ENCODE data around the gene KRTAP12-4. TPM values are rescaled to one million over a fixed set of nuclear protein-coding genes. Genes with fewer than 3 reads are reported as not detected.

The KRTAP12-4 gene
- total RNA-seq (not detected), polyA plus RNA-seq (ENCODE audit: insufficient read depth in 1 of 8, insufficient read length in 8 of 8, low replicate concordance in 1 of 8) (not detected)
- long read RNA-seq, donor 1: 0 reads
- long read RNA-seq, donor 2: 0 reads
- long read RNA-seq, donor 3: 0 reads
- long read RNA-seq, donor 4: 0 reads
- long read RNA-seq, donor 5: 0 reads
- long read RNA-seq, donor 6: 0 reads
- long read RNA-seq, donor 7: 0 reads
- long read RNA-seq, donor 8: 0 reads
- long read RNA-seq, donor 9: 0 reads
- long read RNA-seq, donor 10: 0 reads
- long read RNA-seq, donor 11: 0 reads

DNA sequence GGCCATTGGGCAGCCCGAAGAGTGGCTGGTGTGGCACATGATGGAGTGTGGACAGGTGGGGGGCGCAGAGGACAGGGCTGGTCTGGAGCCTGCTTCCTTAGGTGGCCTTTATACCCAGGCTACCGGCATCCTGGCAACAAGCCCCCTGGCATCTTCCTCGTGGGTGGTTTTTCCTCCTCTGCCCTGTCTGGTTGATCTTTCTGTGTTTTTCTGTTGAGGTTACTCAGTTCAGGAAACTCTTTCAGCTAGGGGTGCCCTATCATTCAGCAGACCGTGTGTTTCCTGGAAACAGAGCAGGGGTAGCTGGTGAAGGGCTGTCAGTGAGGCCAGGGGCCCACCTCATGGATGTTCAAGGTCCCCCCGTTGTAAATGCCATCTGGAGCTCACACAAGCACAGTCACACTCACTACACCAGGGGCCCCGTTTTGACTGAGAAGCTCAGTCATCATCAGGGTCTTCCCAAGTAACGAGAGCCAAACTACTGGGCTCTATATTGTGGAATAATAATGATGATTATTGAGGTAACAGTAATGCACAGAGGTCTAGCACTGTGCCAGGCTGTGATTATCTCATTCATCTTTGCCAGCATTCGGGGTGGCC lies at the start of gene KRTAP12-4:
TSS of gene KRTAP12-4 (minus strand) at position 84 of the 600 bp plus-strand sequence. CDS start at position 39, 45 bp downstream.
- Histone ChIP-seq H3K9me3 (replicated peaks; ENCODE audit: control insufficient read depth, low read depth, low read length) (peaks cover 3% of the 10 kb centered on the region), H3K4me3 (ENCODE audit: low read length) (no peak within 1 kb of the TSS), H3K36me3 (ENCODE audit: control insufficient read depth, insufficient read depth, low read length) (no peaks in the 10 kb centered on the region), H3K27me3 (ENCODE audit: control insufficient read depth, insufficient read depth, low read length) (peaks cover 7% of the 10 kb centered on the region), H3K27ac (ENCODE audit: low read length) (no peak within 1 kb of the TSS), H3K4me1 (ENCODE audit: control insufficient read depth, insufficient read depth, low read length) (no peaks in the 10 kb centered on the region)
- DNase-seq: no peak
- WGBS (ENCODE audit: insufficient coverage): 88% methylated on average over 3 of the region's 9 CpGs

DNA sequence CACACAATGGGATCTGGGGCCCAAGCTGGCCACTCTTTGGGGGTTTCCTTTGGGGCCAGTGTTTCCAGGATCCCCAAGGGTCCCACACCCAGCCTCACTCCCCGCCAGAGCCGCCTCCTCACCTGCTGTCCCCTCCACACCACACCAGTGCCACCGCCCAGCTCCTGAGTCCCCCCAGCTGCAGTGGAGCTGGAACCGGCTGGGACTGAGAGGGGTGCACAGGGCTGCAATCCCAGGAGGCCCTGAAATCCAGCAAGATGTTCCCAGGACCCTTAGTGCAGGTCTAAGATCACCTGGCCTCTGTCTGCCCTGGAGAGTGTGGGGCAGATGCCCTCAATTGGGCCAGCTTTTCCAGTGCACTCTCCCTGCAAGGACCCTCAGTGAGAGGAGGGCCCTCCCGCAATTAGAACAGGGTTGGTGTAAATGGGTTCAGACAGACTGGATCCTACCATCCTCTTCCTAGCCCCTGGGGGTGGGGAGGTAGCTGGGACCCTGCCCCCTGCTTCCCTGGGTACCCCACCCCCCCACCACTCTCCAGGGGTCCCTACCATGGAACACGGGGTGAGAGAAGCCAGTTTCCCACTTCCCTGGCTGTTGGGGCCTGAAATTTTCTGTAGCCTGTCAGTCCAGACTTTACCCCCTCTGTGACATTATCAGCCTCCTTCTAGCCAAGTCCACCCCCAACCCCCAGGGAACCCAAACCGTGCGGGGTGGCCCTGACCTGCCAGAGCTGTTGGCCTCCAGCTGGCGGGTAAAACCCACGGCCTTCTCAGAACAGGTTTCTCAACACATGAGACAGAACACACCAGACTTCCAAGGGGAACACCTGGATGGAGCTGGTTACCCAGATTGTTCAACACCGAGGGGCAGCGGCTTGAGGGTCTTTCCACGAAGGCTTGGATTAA lies 49.5 kb upstream of the KRTAP12-4 start:
- Histone ChIP-seq H3K4me3 (ENCODE audit: low read length) (no peak overlapping the region), H3K27ac (ENCODE audit: low read length) (no peak overlapping the region), H3K36me3 (ENCODE audit: control insufficient read depth, insufficient read depth, low read length) (no peaks in the 10 kb centered on the region), H3K27me3 (ENCODE audit: control insufficient read depth, insufficient read depth, low read length) (peaks cover 90% of the 10 kb centered on the region), H3K4me1 (ENCODE audit: control insufficient read depth, insufficient read depth, low read length) (peaks cover 7% of the 10 kb centered on the region), H3K9me3 (replicated peaks; ENCODE audit: control insufficient read depth, low read depth, low read length) (no peaks in the 10 kb centered on the region)
- no peak for DNase-seq
- 38% methylated on average over 8 of the region's 13 CpGs for WGBS (ENCODE audit: insufficient coverage)

DNA sequence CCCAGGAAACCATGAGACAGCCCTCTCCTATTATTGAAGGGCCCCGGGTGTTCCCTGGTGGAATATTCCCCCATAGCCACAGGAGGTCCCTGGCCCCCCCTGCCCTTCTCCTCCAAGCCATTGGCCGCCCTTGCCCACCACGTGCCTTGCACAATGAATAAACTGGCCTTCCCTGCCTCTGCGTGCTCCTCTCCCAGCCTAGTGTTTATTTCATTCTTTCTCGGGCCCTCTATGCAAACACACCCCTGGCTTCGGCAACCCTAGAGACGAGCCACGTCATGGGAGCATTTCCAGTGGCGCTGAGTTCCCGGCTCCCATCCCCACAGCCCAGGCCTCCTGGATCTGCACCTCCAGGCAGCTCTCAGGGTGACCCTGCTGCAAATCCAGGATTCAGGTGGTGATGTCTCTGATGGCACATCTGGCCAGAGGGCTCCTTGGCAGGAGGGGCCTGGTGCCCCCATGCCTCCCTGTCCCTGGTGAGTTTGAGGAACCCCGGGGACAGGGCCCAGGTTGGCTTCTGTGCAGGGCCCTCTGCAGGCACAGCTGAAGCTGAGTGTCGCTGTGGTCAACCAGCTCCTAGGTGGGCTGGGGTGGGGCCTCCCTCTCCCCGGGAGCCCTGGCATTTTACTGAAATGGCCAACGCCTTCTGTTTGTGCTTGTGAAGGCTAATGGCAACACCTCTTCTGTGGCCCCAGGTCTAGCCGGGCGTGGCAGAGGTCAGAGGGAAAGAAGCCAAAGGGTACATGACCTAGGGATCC lies 48.7 kb upstream of the KRTAP12-4 start:
- peaks cover under 1% of the 10 kb centered on the region for H3K4me1 ChIP-seq (ENCODE audit: control insufficient read depth, insufficient read depth, low read length)
- H3K27ac ChIP-seq (ENCODE audit: low read length): no peak overlapping the region
- WGBS (ENCODE audit: insufficient coverage): 41% methylated on average over 15 of the region's 16 CpGs

DNA sequence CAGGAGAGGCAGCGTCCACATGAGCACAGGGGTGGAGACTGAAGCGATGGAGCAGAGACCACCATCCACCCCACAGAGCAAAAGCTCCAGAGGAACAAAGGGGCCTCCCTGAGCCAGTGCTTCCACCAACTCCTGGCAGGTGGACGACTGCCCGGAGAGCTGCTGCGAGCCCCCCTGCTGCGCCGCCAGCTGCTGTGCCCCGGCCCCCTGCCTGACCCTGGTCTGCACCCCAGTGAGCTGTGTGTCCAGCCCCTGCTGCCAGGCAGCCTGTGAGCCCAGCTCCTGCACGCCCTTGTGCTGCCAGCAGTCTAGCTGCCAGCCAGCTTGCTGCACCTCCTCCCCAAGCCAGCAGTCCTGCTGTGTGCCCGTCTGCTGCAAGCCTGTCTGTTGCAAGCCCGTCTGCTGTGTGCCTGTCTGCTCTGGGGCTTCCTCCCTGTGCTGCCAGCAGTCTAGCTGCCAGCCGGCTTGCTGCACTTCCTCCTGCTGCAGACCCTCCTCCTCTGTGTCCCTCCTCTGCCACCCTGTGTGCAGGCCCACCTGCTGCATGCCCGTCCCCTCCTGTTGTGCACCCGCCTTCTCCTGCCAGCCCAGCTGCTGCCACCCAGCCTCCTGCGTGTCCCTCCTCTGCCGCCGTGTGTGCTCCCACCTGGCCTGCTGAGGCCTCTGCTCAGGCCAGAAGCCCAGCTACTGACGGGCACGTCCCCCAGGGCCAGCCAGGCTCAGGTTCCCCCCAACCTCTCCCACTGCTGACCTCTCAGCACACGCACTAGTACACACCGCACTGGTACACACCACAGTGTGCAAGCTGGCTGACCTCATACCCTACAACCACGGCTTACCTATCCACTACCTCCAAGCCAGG lies 47.9 kb upstream of the KRTAP12-4 start:
- Histone ChIP-seq H3K27ac (ENCODE audit: low read length) (no peak overlapping the region), H3K27me3 (ENCODE audit: control insufficient read depth, insufficient read depth, low read length) (peaks cover 89% of the 10 kb centered on the region), H3K4me1 (ENCODE audit: control insufficient read depth, insufficient read depth, low read length) (peaks cover 4% of the 10 kb centered on the region), H3K9me3 (replicated peaks; ENCODE audit: control insufficient read depth, low read depth, low read length) (no peaks in the 10 kb centered on the region), H3K36me3 (ENCODE audit: control insufficient read depth, insufficient read depth, low read length) (no peaks in the 10 kb centered on the region), H3K4me3 (ENCODE audit: low read length) (no peak overlapping the region)
- DNase-seq: no peak
- WGBS (ENCODE audit: insufficient coverage): 63% methylated on average over 22 of the region's 22 CpGs

More for the DNA sequence above, 48.7 kb upstream of the KRTAP12-4 start:
- H3K4me3 ChIP-seq (ENCODE audit: low read length): no peak overlapping the region
- no peaks in the 10 kb centered on the region for H3K36me3 ChIP-seq (ENCODE audit: control insufficient read depth, insufficient read depth, low read length)
- H3K9me3 ChIP-seq (replicated peaks; ENCODE audit: control insufficient read depth, low read depth, low read length): no peaks in the 10 kb centered on the region
- no peak for DNase-seq
- peaks cover 89% of the 10 kb centered on the region for H3K27me3 ChIP-seq (ENCODE audit: control insufficient read depth, insufficient read depth, low read length)

GRCh38 chr21:44701541-44701940 lies 47.1 kb upstream of the KRTAP12-4 start:
- H3K27ac ChIP-seq (ENCODE audit: low read length): no peak overlapping the region
- H3K9me3 ChIP-seq (replicated peaks; ENCODE audit: control insufficient read depth, low read depth, low read length): no peaks in the 10 kb centered on the region
- H3K4me1 ChIP-seq (ENCODE audit: control insufficient read depth, insufficient read depth, low read length): peaks cover 4% of the 10 kb centered on the region
- H3K4me3 ChIP-seq (ENCODE audit: low read length): no peak overlapping the region
- 17% methylated on average over 12 of the region's 12 CpGs for WGBS (ENCODE audit: insufficient coverage)
- no peaks in the 10 kb centered on the region for H3K36me3 ChIP-seq (ENCODE audit: control insufficient read depth, insufficient read depth, low read length)
- DNase-seq: no peak
- peaks cover 87% of the 10 kb centered on the region for H3K27me3 ChIP-seq (ENCODE audit: control insufficient read depth, insufficient read depth, low read length)

- Histone ChIP-seq H3K27me3 (ENCODE audit: control insufficient read depth, insufficient read depth, low read length) (peaks cover 83% of the 10 kb centered on the region), H3K4me1 (ENCODE audit: control insufficient read depth, insufficient read depth, low read length) (peaks cover 4% of the 10 kb centered on the region), H3K36me3 (ENCODE audit: control insufficient read depth, insufficient read depth, low read length) (no peaks in the 10 kb centered on the region), H3K9me3 (replicated peaks; ENCODE audit: control insufficient read depth, low read depth, low read length) (no peaks in the 10 kb centered on the region), H3K27ac (ENCODE audit: low read length) (no peak overlapping the region), H3K4me3 (ENCODE audit: low read length) (no peak overlapping the region)
- no peak for DNase-seq
- 84% methylated on average over 6 of the region's 14 CpGs for WGBS (ENCODE audit: insufficient coverage)
Observed at GRCh38 chr21:44701023-44701400, 46.6 kb upstream of the KRTAP12-4 start.

GRCh38 chr21:44700101-44701022 lies 45.9 kb upstream of the KRTAP12-4 start:
- WGBS (ENCODE audit: insufficient coverage): 52% methylated on average over 16 of the region's 21 CpGs
- Histone ChIP-seq H3K4me1 (ENCODE audit: control insufficient read depth, insufficient read depth, low read length) (peaks cover 4% of the 10 kb centered on the region), H3K27me3 (ENCODE audit: control insufficient read depth, insufficient read depth, low read length) (peaks cover 81% of the 10 kb centered on the region), H3K36me3 (ENCODE audit: control insufficient read depth, insufficient read depth, low read length) (no peaks in the 10 kb centered on the region), H3K9me3 (replicated peaks; ENCODE audit: control insufficient read depth, low read depth, low read length) (no peaks in the 10 kb centered on the region), H3K4me3 (ENCODE audit: low read length) (no peak overlapping the region), H3K27ac (ENCODE audit: low read length) (no peak overlapping the region)
- no peak for DNase-seq

DNA sequence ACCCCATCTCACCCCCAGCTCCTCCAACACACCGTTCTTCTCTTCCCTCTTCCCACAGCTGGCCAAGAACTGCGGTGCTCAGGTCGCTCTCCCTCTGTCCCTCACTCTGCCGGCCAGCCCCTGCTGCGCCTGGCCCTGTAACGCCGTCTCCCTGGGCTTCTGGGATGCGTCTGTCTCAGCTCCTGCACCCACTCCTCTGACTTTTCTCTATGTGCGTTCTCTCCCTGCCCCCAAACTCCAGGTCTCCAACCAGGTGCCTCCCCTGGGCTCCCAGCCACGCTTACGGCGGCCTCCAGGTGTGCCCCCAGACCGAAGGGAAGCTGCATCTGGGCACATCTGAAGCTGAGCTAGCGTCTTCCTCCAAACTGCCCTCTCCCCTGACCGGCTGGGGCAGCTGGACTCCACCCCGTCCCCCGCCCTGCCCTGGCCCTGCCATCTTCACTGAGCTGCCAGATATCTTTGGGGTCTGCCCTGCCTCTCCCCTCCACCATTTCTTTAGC lies 45.1 kb upstream of the KRTAP12-4 start:
- H3K4me1 ChIP-seq (ENCODE audit: control insufficient read depth, insufficient read depth, low read length): peaks cover 4% of the 10 kb centered on the region
- WGBS (ENCODE audit: insufficient coverage): 27% methylated on average over 14 of the region's 17 CpGs
- H3K4me3 ChIP-seq (ENCODE audit: low read length): no peak overlapping the region
- H3K27me3 ChIP-seq (ENCODE audit: control insufficient read depth, insufficient read depth, low read length): peaks cover 83% of the 10 kb centered on the region
- no peak for DNase-seq
- H3K27ac ChIP-seq (ENCODE audit: low read length): no peak overlapping the region
- no peaks in the 10 kb centered on the region for H3K36me3 ChIP-seq (ENCODE audit: control insufficient read depth, insufficient read depth, low read length)
- H3K9me3 ChIP-seq (replicated peaks; ENCODE audit: control insufficient read depth, low read depth, low read length): no peaks in the 10 kb centered on the region

Data from muscle of leg (tissue), 16 donors.